Measurements from ENCODE around the gene ZNF423. TPM values are rescaled to one million over a fixed set of nuclear protein-coding genes. Genes with fewer than 3 reads are reported as not detected.

Gene ZNF423
- polyA plus RNA-seq, 1 donor from 2014 or later, result 4.5 TPM

DNA sequence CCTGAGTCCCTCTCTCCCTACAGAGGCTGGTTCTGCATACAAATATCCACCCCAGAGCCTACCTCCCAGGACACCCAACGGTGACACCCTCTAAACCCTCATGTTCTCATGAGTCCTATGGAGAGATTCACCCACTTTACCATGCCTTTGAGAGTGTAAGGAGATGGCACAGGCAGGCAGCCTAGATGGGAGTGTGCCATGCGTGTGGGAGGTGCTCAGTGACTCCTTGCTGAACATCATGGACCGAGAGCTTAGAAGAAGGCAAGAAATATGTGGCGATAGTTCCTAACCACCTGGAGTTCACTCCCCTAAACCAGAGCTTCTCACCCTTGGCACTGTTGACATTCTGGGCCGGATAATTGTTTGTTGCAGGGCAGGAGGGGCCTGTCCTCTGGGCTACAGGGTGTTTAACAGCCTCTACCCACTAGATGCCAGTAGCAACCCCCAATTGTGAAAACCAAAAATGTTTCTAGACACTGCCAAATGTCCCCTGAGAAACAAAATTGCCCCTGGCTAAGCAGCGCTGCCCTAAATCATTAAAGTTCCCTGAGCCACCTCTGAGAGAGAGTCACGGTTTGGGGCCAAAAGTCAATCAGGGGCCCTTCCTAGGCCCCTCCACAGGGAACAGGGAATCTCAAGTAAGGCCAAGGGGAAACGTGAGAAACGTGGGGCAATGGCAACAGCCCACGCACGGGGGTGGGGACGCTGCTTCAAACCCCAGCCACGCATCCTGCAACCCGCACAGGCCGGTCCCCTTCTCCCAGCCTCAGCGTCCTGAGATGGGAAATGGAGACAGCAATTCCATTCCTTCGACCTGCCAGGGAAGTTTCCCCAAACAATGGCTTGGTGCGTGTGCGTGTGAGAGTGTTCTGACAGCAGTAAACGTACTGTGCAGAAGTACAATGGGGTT is 415.5 kb downstream of the ZNF423 start:
- no peaks in the 10 kb centered on the region for H4K20me1 ChIP-seq (ENCODE audit: insufficient read depth)
- no peaks in the 10 kb centered on the region for H3K9me3 ChIP-seq (ENCODE audit: low read length)
- no peaks in the 10 kb centered on the region for H3K9me2 ChIP-seq (ENCODE audit: insufficient read depth, low read length)
- no peak for TF ChIP-seq EP300 (conservative IDR thresholded peaks at IDR 0.05; ENCODE audit: poor library complexity, severe bottlenecking)
- no peak for TF ChIP-seq MXI1 (conservative IDR thresholded peaks at IDR 0.05; ENCODE audit: poor library complexity, severe bottlenecking)
- TF ChIP-seq, protein P1, sequence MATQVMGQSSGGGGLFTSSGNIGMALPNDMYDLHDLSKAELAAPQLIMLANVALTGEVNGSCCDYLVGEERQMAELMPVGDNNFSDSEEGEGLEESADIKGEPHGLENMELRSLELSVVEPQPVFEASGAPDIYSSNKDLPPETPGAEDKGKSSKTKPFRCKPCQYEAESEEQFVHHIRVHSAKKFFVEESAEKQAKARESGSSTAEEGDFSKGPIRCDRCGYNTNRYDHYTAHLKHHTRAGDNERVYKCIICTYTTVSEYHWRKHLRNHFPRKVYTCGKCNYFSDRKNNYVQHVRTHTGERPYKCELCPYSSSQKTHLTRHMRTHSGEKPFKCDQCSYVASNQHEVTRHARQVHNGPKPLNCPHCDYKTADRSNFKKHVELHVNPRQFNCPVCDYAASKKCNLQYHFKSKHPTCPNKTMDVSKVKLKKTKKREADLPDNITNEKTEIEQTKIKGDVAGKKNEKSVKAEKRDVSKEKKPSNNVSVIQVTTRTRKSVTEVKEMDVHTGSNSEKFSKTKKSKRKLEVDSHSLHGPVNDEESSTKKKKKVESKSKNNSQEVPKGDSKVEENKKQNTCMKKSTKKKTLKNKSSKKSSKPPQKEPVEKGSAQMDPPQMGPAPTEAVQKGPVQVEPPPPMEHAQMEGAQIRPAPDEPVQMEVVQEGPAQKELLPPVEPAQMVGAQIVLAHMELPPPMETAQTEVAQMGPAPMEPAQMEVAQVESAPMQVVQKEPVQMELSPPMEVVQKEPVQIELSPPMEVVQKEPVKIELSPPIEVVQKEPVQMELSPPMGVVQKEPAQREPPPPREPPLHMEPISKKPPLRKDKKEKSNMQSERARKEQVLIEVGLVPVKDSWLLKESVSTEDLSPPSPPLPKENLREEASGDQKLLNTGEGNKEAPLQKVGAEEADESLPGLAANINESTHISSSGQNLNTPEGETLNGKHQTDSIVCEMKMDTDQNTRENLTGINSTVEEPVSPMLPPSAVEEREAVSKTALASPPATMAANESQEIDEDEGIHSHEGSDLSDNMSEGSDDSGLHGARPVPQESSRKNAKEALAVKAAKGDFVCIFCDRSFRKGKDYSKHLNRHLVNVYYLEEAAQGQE (IDR thresholded peaks at IDR 0.05; ENCODE audit: borderline replicate concordance), result no peak
- no peak for TF ChIP-seq RAD21 (conservative IDR thresholded peaks at IDR 0.05)
- TF ChIP-seq SMC3 (conservative IDR thresholded peaks at IDR 0.05; ENCODE audit: poor library complexity), result no peak
- no peak for TF ChIP-seq CTCF (IDR thresholded peaks at IDR 0.05; ENCODE audit: poor library complexity, severe bottlenecking)
- no peak for TF ChIP-seq TAF1 (IDR thresholded peaks at IDR 0.05; ENCODE audit: low read depth)
- TF ChIP-seq POLR2AphosphoS5 (IDR thresholded peaks at IDR 0.05), result no peak
- TF ChIP-seq EZH2 (IDR thresholded peaks at IDR 0.05; ENCODE audit: borderline replicate concordance, insufficient read depth, low read length, poor library complexity, severe bottlenecking), result no peak
- no peaks in the 10 kb centered on the region for H3K79me2 ChIP-seq (replicated peaks; ENCODE audit: insufficient read depth, low read length)
- no peak overlapping the region for H3K4me2 ChIP-seq (ENCODE audit: low read length)
- no peaks in the 10 kb centered on the region for H3F3A ChIP-seq (ENCODE audit: insufficient read depth, low read length, poor library complexity, severe bottlenecking)
- no peaks in the 10 kb centered on the region for H3K36me3 ChIP-seq (ENCODE audit: insufficient read depth, low read length)
- H3K27me3 ChIP-seq (ENCODE audit: insufficient read depth, low read depth, low read length), result no peaks in the 10 kb centered on the region
- H2AFZ ChIP-seq (ENCODE audit: low read depth, low read length), result no peak overlapping the region
- no peak overlapping the region for H3K27ac ChIP-seq (ENCODE audit: low read length)
- no peak overlapping the region for H3K4me3 ChIP-seq (ENCODE audit: low read length)
- H3K9ac ChIP-seq (ENCODE audit: low read length), result no peak overlapping the region

- Histone ChIP-seq H3K9me2 (ENCODE audit: insufficient read depth, low read length) (no peaks in the 10 kb centered on the region), H3K9me3 (ENCODE audit: low read length) (no peaks in the 10 kb centered on the region), H3K4me2 (ENCODE audit: low read length) (no peak overlapping the region), H4K20me1 (ENCODE audit: insufficient read depth) (no peaks in the 10 kb centered on the region), H3K4me3 (ENCODE audit: low read length) (no peak overlapping the region), H2AFZ (ENCODE audit: low read depth, low read length) (no peak overlapping the region), H3K27ac (ENCODE audit: low read length) (no peak overlapping the region), H3F3A (ENCODE audit: insufficient read depth, low read length, poor library complexity, severe bottlenecking) (no peaks in the 10 kb centered on the region), H3K79me2 (replicated peaks; ENCODE audit: insufficient read depth, low read length) (no peaks in the 10 kb centered on the region), H3K9ac (ENCODE audit: low read length) (no peak overlapping the region), H3K27me3 (ENCODE audit: insufficient read depth, low read depth, low read length) (no peaks in the 10 kb centered on the region), H3K36me3 (ENCODE audit: insufficient read depth, low read length) (no peaks in the 10 kb centered on the region)
- TF ChIP-seq RAD21 (conservative IDR thresholded peaks at IDR 0.05) (no peak), POLR2AphosphoS5 (IDR thresholded peaks at IDR 0.05) (no peak), EP300 (conservative IDR thresholded peaks at IDR 0.05; ENCODE audit: poor library complexity, severe bottlenecking) (no peak), EZH2 (IDR thresholded peaks at IDR 0.05; ENCODE audit: borderline replicate concordance, insufficient read depth, low read length, poor library complexity, severe bottlenecking) (no peak), SMC3 (conservative IDR thresholded peaks at IDR 0.05; ENCODE audit: poor library complexity) (no peak), MXI1 (conservative IDR thresholded peaks at IDR 0.05; ENCODE audit: poor library complexity, severe bottlenecking) (no peak), TAF1 (IDR thresholded peaks at IDR 0.05; ENCODE audit: low read depth) (no peak)
These were observed 416.2 kb downstream of the ZNF423 start for GRCh38 chr16:49439676-49440075.
